ENCODE measurements around the gene DCBLD2. TPM values are rescaled to one million over a fixed set of nuclear protein-coding genes. Genes with fewer than 3 reads are reported as not detected.

Gene DCBLD2
- total RNA-seq, 4 donors from 2014 or later = 46.0 to 74.3 (median 54.6) TPM

DNA sequence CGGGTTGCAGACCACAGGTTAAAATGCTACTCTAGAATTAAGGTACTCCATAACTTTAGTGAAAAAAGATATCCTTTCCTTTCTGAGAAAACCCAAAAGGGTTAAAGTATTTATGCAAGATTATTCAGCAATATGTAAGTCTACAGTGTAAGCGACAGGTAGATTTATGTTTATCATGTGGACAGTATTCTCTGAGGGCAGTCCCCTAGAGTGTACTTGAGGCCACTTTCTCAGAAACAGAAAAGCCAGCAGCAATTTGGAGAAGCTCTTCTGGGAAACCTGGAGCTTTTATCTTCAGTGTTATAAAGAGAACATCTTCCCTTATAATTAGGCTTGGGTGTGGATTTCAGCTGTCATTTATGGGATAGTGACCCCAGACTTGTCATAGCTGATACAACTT, 129.5 kb downstream of the DCBLD2 start:
- TF ChIP-seq, protein P1, sequence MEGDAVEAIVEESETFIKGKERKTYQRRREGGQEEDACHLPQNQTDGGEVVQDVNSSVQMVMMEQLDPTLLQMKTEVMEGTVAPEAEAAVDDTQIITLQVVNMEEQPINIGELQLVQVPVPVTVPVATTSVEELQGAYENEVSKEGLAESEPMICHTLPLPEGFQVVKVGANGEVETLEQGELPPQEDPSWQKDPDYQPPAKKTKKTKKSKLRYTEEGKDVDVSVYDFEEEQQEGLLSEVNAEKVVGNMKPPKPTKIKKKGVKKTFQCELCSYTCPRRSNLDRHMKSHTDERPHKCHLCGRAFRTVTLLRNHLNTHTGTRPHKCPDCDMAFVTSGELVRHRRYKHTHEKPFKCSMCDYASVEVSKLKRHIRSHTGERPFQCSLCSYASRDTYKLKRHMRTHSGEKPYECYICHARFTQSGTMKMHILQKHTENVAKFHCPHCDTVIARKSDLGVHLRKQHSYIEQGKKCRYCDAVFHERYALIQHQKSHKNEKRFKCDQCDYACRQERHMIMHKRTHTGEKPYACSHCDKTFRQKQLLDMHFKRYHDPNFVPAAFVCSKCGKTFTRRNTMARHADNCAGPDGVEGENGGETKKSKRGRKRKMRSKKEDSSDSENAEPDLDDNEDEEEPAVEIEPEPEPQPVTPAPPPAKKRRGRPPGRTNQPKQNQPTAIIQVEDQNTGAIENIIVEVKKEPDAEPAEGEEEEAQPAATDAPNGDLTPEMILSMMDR (IDR thresholded peaks at IDR 0.05) = no peak
- no peak for TF ChIP-seq POLR2A (IDR thresholded peaks at IDR 0.05)
- Histone ChIP-seq H3K27me3 (no peaks in the 10 kb centered on the region), H3K27ac (no peak overlapping the region), H3K4me1 (peaks cover 12 to 16% of the 10 kb centered on the region in 2 donors), H3K4me3 (replicated peaks in 1 of 3) (no peak overlapping the region), H3K36me3 (no peaks in the 10 kb centered on the region), H3K9me3 (no peaks in the 10 kb centered on the region)
- intact Hi-C loops (cut with DNase I) = no loop called here
- DNase-seq = no peak
- WGBS, 2 donors = 95 to 97% methylated on average over 2 of the region's 2 CpGs

DNA sequence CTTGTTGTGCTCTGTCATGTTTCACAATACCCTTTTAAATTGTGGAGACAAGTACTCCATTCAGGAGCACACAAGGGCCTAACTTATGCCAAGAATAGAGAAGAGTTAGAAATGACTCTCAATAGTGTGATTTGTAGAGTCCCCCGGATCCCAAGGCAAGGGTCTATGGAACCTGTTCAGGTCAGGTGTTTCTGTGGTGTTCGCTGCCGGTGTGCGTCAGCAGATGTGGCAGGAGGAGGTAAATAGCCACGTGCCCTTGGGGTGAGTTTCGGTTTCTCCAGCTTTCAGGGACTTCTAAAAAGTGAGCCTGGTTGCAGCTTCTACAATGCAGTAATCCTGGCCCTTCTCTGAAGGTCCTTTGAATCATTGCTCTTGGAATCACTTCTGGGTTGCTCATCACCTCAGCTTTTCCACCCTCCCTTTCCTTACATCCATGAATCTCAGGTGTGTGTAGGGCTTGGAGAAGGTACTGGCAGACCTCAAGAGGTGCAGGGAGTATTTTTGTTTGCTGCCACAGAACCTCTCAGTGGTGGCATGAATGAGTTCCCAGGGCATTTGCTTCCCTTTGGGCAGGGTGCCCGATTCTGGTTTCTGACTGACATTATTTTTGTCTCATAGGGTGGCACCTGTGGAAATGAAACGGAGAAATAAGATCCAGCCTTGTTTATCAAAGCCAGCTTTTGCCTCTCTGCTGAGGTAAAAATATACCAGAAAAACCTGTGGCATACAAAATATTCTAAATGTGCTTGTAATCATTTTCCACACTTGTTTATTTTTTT, 131.0 kb downstream of the DCBLD2 start:
- WGBS, 2 donors = 51 to 66% methylated on average over 8 of the region's 8 CpGs
- peak overlapping the region in 2 of 3 donors; percentile 56 to 74 for H3K27ac ChIP-seq
- no peaks in the 10 kb centered on the region for H3K9me3 ChIP-seq
- H3K4me3 ChIP-seq (replicated peaks in 1 of 3) = no peak overlapping the region
- DNase-seq = peak; percentile 40 to 61
- H3K36me3 ChIP-seq = no peaks in the 10 kb centered on the region
- TF ChIP-seq, protein P1 (IDR thresholded peaks at IDR 0.05) = no peak
- TF ChIP-seq POLR2A (IDR thresholded peaks at IDR 0.05) = no peak
- H3K27me3 ChIP-seq = no peaks in the 10 kb centered on the region
- peaks cover 15 to 21% of the 10 kb centered on the region in 2 donors for H3K4me1 ChIP-seq
- intact Hi-C loops (cut with DNase I) = no loop called here

DNA sequence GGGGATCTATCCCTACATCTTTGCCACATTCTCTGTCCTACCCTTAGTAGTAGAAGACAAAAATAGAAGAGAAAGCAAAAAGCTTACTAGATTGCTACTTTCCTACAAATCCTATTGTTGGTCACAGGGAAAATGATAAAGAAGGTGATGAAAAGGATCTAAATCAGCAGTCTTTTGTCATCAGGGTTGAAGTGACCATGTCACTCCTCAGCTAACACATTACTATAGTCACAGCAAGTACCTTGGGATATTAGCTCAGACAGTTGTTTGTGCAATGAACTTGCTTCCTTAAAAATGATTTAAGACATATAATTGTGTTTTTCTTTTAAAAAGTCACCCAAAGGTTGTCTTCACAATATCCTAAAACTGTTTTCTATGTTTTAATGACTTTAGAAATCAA, 132.0 kb downstream of the DCBLD2 start:
- Histone ChIP-seq H3K9me3 (no peaks in the 10 kb centered on the region), H3K27me3 (no peaks in the 10 kb centered on the region), H3K27ac (no peak overlapping the region), H3K36me3 (no peaks in the 10 kb centered on the region), H3K4me3 (replicated peaks in 1 of 3) (no peak overlapping the region), H3K4me1 (peaks cover 25 to 31% of the 10 kb centered on the region in 2 donors)
- DNase-seq = no peak
- TF ChIP-seq POLR2A (IDR thresholded peaks at IDR 0.05) = no peak
- intact Hi-C loops (cut with DNase I) = no loop called here

DNA sequence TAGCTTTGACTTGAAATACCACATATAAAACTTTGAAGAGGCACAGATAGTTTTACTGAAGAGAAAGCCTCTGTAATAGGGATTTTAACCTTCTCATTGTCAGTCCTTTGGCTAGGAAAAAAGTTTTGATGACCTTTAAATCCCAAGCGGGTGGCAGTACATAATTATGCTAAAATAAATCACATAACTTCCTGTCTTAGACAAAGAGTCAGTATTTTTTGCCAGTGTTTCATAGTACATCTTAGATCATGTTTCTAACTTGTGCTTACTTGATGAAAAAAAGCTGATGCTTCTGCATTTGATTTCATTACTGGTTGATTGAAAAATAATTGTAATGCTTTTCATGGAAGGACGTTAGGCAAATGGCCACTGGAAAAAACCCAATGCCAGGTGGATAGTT, 132.5 kb downstream of the DCBLD2 start:
- no peak for TF ChIP-seq POLR2A (IDR thresholded peaks at IDR 0.05)
- TF ChIP-seq, protein P1 (IDR thresholded peaks at IDR 0.05) = no peak
- H3K9me3 ChIP-seq = no peaks in the 10 kb centered on the region
- H3K27ac ChIP-seq = no peak overlapping the region
- 71 to 75% methylated on average over 2 of the region's 2 CpGs for WGBS, 2 donors
- no peaks in the 10 kb centered on the region for H3K36me3 ChIP-seq
- no peak for DNase-seq
- H3K27me3 ChIP-seq = no peaks in the 10 kb centered on the region
- peaks cover 30 to 34% of the 10 kb centered on the region in 2 donors for H3K4me1 ChIP-seq
- no peak overlapping the region for H3K4me3 ChIP-seq (replicated peaks in 1 of 3)
- intact Hi-C loops (cut with DNase I) = no loop called here

DNA sequence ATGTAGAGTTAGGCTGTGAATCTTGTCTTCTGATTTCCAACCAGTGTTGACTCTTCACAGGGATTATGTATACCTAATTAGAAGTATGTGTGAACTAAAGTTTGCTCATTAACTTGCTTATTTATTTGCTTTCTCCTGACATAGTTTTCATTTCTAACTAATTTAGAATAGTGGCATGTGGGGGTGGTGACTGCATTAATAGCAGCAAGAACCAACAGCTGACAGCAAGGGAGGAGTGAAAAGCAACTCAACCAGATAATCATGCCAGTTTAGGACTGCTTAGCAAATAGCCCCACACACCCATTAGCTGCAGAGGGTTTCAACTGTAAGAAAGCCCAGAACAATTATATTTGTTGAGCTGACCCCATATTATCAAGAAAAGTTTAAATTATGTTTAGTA, 134.6 kb downstream of the DCBLD2 start:
- H3K27ac ChIP-seq = peak overlapping the region in 1 of 3 donors; percentile 24
- no peaks in the 10 kb centered on the region for H3K36me3 ChIP-seq
- no peaks in the 10 kb centered on the region for H3K9me3 ChIP-seq
- no peak overlapping the region for H3K4me3 ChIP-seq (replicated peaks in 1 of 3)
- intact Hi-C loops (cut with DNase I) = no loop called here
- DNase-seq = no peak
- H3K27me3 ChIP-seq = no peaks in the 10 kb centered on the region
- H3K4me1 ChIP-seq = peaks cover 50 to 53% of the 10 kb centered on the region in 2 donors
- TF ChIP-seq, protein P1 (IDR thresholded peaks at IDR 0.05) = no peak
- no peak for TF ChIP-seq POLR2A (IDR thresholded peaks at IDR 0.05)
